ENCODE results near the gene LRCH4. TPM values are rescaled to one million over a fixed set of nuclear protein-coding genes. Genes with fewer than 3 reads are reported as not detected.
A peak's percentile ranks its signal among the peaks of the same experiment; 100 is the strongest.

LRCH4 gene
- total RNA-seq, 6 donors from 2014 or later, result 88.5 to 493 (median 121) TPM

DNA sequence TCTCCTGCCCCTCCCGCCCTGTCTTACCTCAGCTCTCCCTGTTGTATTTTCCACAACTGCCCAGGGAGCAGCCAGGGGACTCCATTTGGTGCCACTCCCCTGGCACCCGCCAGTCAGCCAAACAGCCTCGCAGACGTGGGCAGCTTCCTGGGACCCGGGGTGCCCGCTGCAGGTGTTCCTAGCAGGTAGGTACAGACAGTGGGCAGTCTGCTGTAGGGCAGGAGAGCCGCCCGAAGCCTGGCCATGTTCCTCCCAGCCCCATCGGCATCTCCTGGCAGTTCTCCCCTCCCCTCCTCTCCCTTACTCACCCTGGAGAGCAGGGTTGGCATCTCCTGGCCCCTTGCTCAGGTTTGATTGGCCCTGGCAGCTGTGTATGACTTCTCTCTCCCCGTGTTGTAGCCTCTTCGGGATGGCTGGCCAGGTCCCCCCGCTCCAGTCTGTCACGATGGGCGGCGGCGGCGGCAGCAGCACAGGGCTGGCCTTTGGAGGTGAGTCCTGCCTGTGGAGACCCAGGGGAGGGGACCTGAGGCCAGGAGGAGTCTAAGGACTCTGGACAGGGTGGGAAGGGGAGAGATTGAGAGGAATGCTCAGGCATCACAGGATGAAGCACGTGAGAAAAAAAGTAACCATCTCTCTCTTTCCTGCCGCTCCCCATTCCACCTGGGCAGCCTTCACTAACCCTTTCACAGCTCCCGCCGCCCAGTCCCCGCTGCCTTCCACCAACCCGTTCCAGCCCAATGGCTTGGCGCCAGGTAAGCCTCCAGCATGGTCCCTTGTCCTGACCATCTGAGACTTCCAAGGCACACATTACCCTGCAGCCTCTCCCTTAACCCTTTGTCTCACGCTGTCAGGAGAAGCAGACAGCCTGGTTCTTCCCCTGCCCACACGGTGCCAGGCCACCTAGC, 23.5 kb downstream of the LRCH4 start:
- no peak for TF ChIP-seq POLR2A (IDR thresholded peaks at IDR 0.05)
- no peak for TF ChIP-seq POLR2AphosphoS5 (IDR thresholded peaks at IDR 0.05)
- TF ChIP-seq, protein P1, sequence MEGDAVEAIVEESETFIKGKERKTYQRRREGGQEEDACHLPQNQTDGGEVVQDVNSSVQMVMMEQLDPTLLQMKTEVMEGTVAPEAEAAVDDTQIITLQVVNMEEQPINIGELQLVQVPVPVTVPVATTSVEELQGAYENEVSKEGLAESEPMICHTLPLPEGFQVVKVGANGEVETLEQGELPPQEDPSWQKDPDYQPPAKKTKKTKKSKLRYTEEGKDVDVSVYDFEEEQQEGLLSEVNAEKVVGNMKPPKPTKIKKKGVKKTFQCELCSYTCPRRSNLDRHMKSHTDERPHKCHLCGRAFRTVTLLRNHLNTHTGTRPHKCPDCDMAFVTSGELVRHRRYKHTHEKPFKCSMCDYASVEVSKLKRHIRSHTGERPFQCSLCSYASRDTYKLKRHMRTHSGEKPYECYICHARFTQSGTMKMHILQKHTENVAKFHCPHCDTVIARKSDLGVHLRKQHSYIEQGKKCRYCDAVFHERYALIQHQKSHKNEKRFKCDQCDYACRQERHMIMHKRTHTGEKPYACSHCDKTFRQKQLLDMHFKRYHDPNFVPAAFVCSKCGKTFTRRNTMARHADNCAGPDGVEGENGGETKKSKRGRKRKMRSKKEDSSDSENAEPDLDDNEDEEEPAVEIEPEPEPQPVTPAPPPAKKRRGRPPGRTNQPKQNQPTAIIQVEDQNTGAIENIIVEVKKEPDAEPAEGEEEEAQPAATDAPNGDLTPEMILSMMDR (IDR thresholded peaks at IDR 0.05), result no peak
- no peak for TF ChIP-seq EP300 (IDR thresholded peaks at IDR 0.05)
- ATAC-seq (ENCODE audit: low FRiP score in 2 of 2) (no peak), DNase-seq (peak in 1 of 2 donors; percentile 51)
- Histone ChIP-seq H3K4me1 (peaks cover 0 to 16% (median 0%) of the 10 kb centered on the region in 4 donors), H3K4me3 (no peak overlapping the region), H3K27me3 (no peaks in the 10 kb centered on the region), H3K27ac (no peak overlapping the region), H3K36me3 (peaks cover 0 to 25% (median 11%) of the 10 kb centered on the region in 4 donors), H3K9me3 (no peaks in the 10 kb centered on the region)
- 92% methylated on average over 26 of the region's 26 CpGs for WGBS, 2 donors

DNA sequence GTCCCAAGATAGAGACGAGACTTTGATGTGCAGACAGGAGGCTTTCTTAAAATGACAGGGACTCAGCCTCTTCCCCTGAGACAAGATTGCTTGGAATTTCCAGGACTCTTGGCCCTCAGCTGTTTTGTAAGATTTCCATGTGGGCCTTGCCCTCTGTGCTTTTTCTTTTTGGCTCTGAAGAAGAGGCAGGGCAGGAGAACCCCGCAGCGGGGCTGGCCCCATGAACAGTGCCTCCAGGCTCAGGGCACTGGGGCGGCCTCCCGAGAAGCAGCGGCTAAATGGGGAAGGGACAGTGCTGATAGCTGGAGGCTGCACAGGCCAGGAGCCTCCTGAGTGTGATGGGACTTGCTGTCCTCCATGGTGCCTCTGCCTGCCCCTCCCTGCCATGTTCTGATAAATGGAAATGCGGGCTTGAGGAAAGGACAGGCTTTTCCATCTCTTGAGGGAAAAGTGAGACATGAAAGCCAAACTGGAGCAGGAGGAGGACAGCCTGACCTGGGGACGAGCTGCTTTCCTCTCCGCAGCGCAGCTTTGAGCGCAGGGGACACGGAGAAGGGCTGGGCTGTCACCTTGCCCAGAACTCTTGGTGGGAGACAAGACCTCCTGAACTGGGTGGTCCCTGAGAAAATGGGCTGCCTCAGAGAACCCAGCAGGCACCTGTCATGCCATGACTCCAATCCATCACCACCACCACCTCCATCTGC, 24.3 kb downstream of the LRCH4 start:
- H3K36me3 ChIP-seq, result peaks cover 0 to 25% (median 11%) of the 10 kb centered on the region in 4 donors
- no peak overlapping the region for H3K27ac ChIP-seq
- DNase-seq (peak in 1 of 2 donors; percentile 66), ATAC-seq (ENCODE audit: low FRiP score in 2 of 2) (no peak)
- no peak overlapping the region for H3K4me3 ChIP-seq
- WGBS, 2 donors, result 93 to 97% methylated on average over 7 to 12 of the region's 12 CpGs
- no peak for TF ChIP-seq EP300 (IDR thresholded peaks at IDR 0.05)
- TF ChIP-seq POLR2A (IDR thresholded peaks at IDR 0.05), result no peak
- TF ChIP-seq, protein P1 (IDR thresholded peaks at IDR 0.05), result no peak
- TF ChIP-seq POLR2AphosphoS5 (IDR thresholded peaks at IDR 0.05), result no peak
- peaks cover 0 to 16% (median 0%) of the 10 kb centered on the region in 4 donors for H3K4me1 ChIP-seq
- H3K9me3 ChIP-seq, result no peaks in the 10 kb centered on the region
- H3K27me3 ChIP-seq, result no peaks in the 10 kb centered on the region

DNA sequence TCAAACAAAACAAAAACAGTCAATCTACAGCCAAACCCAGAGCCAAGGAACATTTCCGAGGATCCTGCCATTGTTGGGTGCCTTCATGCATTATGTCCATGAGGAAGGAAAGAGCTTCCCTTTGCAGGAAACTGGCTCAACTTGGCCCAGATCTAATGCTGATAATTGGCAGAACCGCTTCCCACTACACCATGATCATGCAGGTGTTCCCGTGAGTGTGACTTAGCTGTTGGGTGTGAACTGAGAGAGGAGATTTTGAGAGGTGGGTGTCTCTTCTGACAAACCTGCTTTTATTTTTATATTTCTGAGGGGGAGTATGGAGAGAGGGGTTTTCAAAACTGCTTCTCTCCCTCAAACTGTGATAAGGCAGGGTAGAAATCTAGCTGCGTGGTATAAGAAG, 26.8 kb downstream of the LRCH4 start:
- no peak overlapping the region for H3K27ac ChIP-seq
- H3K4me1 ChIP-seq, result peaks cover 0 to 15% (median 2%) of the 10 kb centered on the region in 4 donors
- no peak for ATAC-seq (ENCODE audit: low FRiP score in 2 of 2)
- no peaks in the 10 kb centered on the region for H3K9me3 ChIP-seq
- H3K4me3 ChIP-seq, result no peak overlapping the region
- DNase-seq, result no peak
- H3K36me3 ChIP-seq, result peaks cover 0 to 40% (median 22%) of the 10 kb centered on the region in 4 donors
- TF ChIP-seq, protein P1 (IDR thresholded peaks at IDR 0.05), result no peak
- 66 to 94% methylated on average over 4 of the region's 4 CpGs for WGBS, 2 donors
- no peaks in the 10 kb centered on the region for H3K27me3 ChIP-seq

DNA sequence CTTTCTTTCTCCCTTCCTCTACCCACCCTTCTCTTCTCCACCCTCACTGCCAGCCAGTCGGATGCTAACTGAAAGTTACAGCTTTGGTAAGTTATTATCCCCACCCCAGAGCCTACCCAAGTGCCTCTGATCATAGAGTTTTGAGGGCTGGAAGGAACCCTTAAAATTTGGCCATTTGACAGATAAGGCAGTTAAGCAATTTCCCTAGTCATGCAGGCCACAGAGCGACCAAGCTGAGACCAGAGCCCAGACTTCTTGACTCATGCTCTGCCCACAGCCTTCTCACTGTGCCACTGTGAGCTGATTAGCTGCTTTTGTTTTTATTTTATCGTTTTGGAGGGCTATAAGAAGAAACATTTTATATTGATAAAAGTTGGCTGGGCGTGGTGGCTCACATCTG, 29.4 kb downstream of the LRCH4 start:
- no peaks in the 10 kb centered on the region for H3K9me3 ChIP-seq
- ATAC-seq (ENCODE audit: low FRiP score in 2 of 2) (no peak), DNase-seq (peak in 1 of 2 donors; percentile 60)
- no peak overlapping the region for H3K4me3 ChIP-seq
- peaks cover 0 to 45% (median 29%) of the 10 kb centered on the region in 4 donors for H3K36me3 ChIP-seq
- H3K4me1 ChIP-seq, result peaks cover 0 to 11% (median 2%) of the 10 kb centered on the region in 4 donors
- TF ChIP-seq POLR2AphosphoS5 (IDR thresholded peaks at IDR 0.05) (no peak), EP300 (IDR thresholded peaks at IDR 0.05) (no peak), POLR2A (IDR thresholded peaks at IDR 0.05) (no peak)
- TF ChIP-seq, protein P1 (IDR thresholded peaks at IDR 0.05), result no peak
- H3K27ac ChIP-seq, result peak overlapping the region in 3 of 4 donors; percentile 18 to 37 (median 30)
- WGBS, 2 donors, result 55 to 57% methylated on average over 4 of the region's 4 CpGs
- H3K27me3 ChIP-seq, result no peaks in the 10 kb centered on the region

Data from upper lobe of left lung (tissue), 6 donors.